Glutamatergic neuron (in vitro differentiated cells): Measurements from ENCODE around the gene NPHP4. TPM values are rescaled to one million over a fixed set of nuclear protein-coding genes. Genes with fewer than 3 reads are reported as not detected.

ENCODE experiments used
- DNase-seq: peaks from one replicate; pipeline ENCODE4 v3.0.0; 2022
- H3K27ac Mint-ChIP-seq: one replicate; pipeline ENCODE4 v1.8.0; 2020; ENCODE audit warnings: mild to moderate bottlenecking, mixed read lengths, inconsistent platforms; ENCODE audit not compliant: unreplicated experiment
- H3K27me3 Mint-ChIP-seq: one replicate; pipeline ENCODE4 v1.8.0; 2020; ENCODE audit warnings: mild to moderate bottlenecking, moderate library complexity, mixed read lengths, inconsistent platforms; ENCODE audit not compliant: unreplicated experiment
- H3K36me3 Mint-ChIP-seq: one replicate; pipeline ENCODE4 v1.8.0; 2020; ENCODE audit warnings: mild to moderate bottlenecking, mixed read lengths, inconsistent platforms; ENCODE audit not compliant: unreplicated experiment
- H3K4me1 Mint-ChIP-seq: one replicate; pipeline ENCODE4 v1.8.0; 2020; ENCODE audit warnings: mild to moderate bottlenecking, low read depth, mixed read lengths, inconsistent platforms; ENCODE audit not compliant: unreplicated experiment
- H3K4me3 Mint-ChIP-seq: one replicate; pipeline ENCODE4 v1.8.0; 2020; ENCODE audit warnings: mild to moderate bottlenecking, mixed read lengths, inconsistent platforms; ENCODE audit not compliant: unreplicated experiment
- H3K9me3 Mint-ChIP-seq: one replicate; pipeline ENCODE4 v1.8.0; 2020; ENCODE audit warnings: mild to moderate bottlenecking, moderate library complexity, mixed read lengths, inconsistent platforms; ENCODE audit not compliant: unreplicated experiment
- CTCF ChIP-seq: fragments of 200-600 bp; sonication (generic); IDR thresholded peaks from one replicate; pipeline ENCODE4 v1.5.0; 2021; ENCODE audit not compliant: partially characterized antibody, unreplicated experiment
- long read RNA-seq: library from polyadenylated mRNA; unstranded; transcript quantifications from one replicate; pipeline ENCODE4 v2.0.0, GENCODE V29; 2020; ENCODE audit not compliant: unreplicated experiment
- total RNA-seq: library from RNA; stranded (reverse); fragmentation: NEBNext Ultra II Directional; extraction: Animal tissue kit (Norgen Biotek cat#: 25700); gene quantifications from one replicate; pipeline ENCODE4 v1.2.1, GENCODE V29; 2021; ENCODE audit not compliant: unreplicated experiment

The NPHP4 gene
- total RNA-seq = 28.4 TPM
- long read RNA-seq = 0 reads

- H3K27ac Mint-ChIP-seq = peak within 1 kb of the TSS; percentile 72
- peaks cover 8% of the 10 kb centered on the region for H3K4me1 Mint-ChIP-seq
- peaks cover 4% of the 10 kb centered on the region for H3K9me3 Mint-ChIP-seq
- DNase-seq = peak; percentile 99
- H3K27me3 Mint-ChIP-seq = peaks cover 11% of the 10 kb centered on the region
- no peak for TF ChIP-seq CTCF
- peak within 1 kb of the TSS; percentile 91 for H3K4me3 Mint-ChIP-seq
- no peaks in the 10 kb centered on the region for H3K36me3 Mint-ChIP-seq
Observed at GRCh38 chr1:5992026-5992813, at the start of gene NPHP4. Gene NPHP4, minus strand, starts transcription at chr1:5992425. Its CDS starts 6,136 bp downstream, at chr1:5986289.

- Mint-ChIP-seq H3K27me3 (peaks cover 4% of the 10 kb centered on the region), H3K4me3 (peak overlapping the region; percentile 15), H3K27ac (no peak overlapping the region), H3K9me3 (peaks cover 13% of the 10 kb centered on the region), H3K36me3 (no peaks in the 10 kb centered on the region), H3K4me1 (peaks cover 44% of the 10 kb centered on the region)
- TF ChIP-seq CTCF = peak; percentile 81
- DNase-seq = peak; percentile 87
Observed at GRCh38 chr1:6041432-6042062, 49.3 kb upstream of the NPHP4 start.

DNA sequence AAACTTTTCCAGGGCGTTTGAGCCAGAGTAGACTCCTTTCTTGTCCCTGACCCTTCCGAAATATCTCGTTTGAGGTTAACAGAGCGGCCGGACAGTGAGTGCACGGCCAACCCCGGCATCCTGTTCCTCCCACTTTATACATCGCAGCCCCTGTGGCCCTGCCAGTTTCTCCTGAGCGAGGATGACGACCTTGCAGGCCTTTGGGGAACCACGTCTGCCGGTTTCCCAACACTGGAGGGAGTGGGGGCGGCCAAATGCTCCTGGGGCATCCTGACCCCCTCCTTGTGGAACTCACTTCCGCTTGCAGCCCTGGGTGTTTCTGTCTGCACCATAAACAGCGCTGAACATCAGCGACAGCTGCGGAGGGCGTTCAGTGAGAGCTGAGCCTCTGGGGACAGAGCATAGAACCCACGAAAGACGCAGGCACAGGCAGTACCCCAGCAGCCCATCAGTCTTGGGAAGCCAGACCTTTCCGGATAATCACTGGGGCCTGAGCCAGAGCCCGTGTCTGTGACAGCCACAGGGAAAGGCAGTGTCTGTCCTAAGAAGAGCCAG lies 48.7 kb upstream of the NPHP4 start:
- no peak overlapping the region for H3K4me3 Mint-ChIP-seq
- no peaks in the 10 kb centered on the region for H3K36me3 Mint-ChIP-seq
- peaks cover 9% of the 10 kb centered on the region for H3K27me3 Mint-ChIP-seq
- no peak for TF ChIP-seq CTCF
- peaks cover 38% of the 10 kb centered on the region for H3K4me1 Mint-ChIP-seq
- peak; percentile 17 for DNase-seq
- peaks cover 10% of the 10 kb centered on the region for H3K9me3 Mint-ChIP-seq
- no peak overlapping the region for H3K27ac Mint-ChIP-seq

DNA sequence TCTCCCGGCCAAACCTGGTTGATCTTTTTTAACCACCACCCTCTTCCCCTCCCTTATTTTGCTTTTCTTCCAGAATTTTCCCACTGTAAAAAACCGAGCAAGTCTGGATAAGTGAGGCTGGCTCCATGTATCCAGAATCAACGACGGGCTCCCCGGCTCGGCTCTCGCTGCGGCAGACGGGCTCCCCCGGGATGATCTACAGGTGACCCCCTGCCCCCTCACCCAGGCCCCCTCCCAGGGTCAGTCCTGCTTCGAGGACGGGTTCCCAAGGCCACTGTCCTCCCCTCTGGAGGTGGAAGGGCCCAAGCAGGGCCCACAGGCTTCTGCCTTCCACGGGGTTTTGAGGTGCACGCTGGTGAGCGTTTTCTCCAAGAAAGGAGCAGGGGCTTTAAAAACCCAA lies 48.2 kb upstream of the NPHP4 start:
- H3K36me3 Mint-ChIP-seq = no peaks in the 10 kb centered on the region
- peaks cover 37% of the 10 kb centered on the region for H3K4me1 Mint-ChIP-seq
- no peak for TF ChIP-seq CTCF
- peaks cover 11% of the 10 kb centered on the region for H3K27me3 Mint-ChIP-seq
- peaks cover 8% of the 10 kb centered on the region for H3K9me3 Mint-ChIP-seq
- H3K4me3 Mint-ChIP-seq = peak overlapping the region; percentile 25
- DNase-seq = no peak
- H3K27ac Mint-ChIP-seq = no peak overlapping the region
